Ovary (tissue), 3 donors: ENCODE measurements around the gene GFRA1.

Source experiments
- POLR2A ChIP-seq: fragments of 450-650 bp; IDR thresholded peaks from one replicate; pipeline ENCODE4 v1.6.1; 2017; ENCODE audit warnings: antibody characterized with exemption, mild to moderate bottlenecking, moderate library complexity
- TF ChIP-seq, protein P1 (sequence below), 3 donors: fragments of 450-650 bp in 2 of 3; fragments of 200-600 bp in 1 of 3; IDR thresholded peaks; one replicate each; pipeline versions ENCODE4 v1.5.1 to v1.8.0; 2016 to 2022; ENCODE audit warnings: antibody characterized with exemption in 3 of 3, mild to moderate bottlenecking in 1 of 3
- donor health status: DM: no; HTN: no; CAD: no.

DNA sequence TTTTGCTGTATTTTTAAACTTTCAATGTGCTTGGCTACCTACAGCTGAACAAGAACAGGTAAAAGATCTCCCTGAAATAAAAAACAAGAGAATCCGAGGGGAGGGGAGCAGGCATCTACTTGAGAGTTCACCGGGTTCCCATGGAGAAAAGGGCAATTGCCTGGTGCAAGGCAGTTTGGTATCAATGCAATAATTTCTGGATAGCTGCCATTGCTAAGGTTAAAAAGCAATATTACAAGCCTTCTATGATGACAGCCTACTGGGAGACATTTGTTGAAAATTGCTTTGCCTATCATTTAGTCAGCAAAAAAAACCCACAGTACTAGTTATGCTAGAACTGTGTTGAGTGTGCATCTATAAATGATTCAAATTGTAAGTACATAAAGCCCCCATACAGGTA lies 82.1 kb downstream of the GFRA1 start:
- TF ChIP-seq, protein P1, sequence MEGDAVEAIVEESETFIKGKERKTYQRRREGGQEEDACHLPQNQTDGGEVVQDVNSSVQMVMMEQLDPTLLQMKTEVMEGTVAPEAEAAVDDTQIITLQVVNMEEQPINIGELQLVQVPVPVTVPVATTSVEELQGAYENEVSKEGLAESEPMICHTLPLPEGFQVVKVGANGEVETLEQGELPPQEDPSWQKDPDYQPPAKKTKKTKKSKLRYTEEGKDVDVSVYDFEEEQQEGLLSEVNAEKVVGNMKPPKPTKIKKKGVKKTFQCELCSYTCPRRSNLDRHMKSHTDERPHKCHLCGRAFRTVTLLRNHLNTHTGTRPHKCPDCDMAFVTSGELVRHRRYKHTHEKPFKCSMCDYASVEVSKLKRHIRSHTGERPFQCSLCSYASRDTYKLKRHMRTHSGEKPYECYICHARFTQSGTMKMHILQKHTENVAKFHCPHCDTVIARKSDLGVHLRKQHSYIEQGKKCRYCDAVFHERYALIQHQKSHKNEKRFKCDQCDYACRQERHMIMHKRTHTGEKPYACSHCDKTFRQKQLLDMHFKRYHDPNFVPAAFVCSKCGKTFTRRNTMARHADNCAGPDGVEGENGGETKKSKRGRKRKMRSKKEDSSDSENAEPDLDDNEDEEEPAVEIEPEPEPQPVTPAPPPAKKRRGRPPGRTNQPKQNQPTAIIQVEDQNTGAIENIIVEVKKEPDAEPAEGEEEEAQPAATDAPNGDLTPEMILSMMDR (IDR thresholded peaks at IDR 0.05), result no peak
- TF ChIP-seq POLR2A, result no peak
